HS-5 (cell line): ENCODE data around the gene CAB39.

Experiments
- DNase-seq: peaks from one replicate; pipeline ENCODE4 v3.0.0-alpha.2; 2012; ENCODE audit warnings: low read depth

The CAB39 gene

GRCh38 chr2:230821261-230821990, 108.8 kb downstream of the CAB39 start:
- no peak for DNase-seq

- DNase-seq = no peak
These were observed 109.4 kb downstream of the CAB39 start for GRCh38 chr2:230821991-230822520.

DNA sequence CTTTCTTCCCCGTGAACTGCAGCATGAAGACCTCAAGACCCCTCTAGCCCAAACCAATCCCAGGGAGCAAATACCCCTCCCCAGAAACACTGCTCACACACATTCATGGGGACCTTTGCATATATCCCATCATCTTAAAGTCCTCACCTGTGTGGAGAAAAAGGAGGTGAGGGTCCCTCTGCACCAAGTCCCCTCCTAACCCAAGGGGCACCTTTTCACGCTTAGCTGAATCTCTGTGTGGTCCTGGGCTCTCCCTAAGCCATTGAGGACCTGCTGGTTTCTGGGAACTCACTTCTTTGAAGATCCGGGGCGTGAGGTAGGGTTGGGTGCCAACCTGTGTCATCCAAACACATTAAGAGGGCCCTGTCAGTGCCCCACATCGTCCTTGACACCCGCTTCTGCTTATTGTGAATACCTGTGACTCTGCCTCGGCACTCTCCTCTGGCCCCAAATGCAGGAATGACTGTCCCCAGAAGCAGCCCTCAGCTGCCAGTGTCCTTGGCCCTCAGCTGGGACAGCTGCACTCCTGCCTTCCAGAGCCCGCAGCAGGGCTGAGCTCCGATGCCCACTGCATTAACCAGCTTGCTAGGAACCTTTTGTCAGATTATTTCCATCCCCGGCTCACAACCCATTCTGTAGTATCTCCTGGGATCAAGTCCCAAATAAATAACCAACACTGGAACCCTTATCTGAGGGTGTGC, 110.8 kb downstream of the CAB39 start:
- DNase-seq = no peak

DNA sequence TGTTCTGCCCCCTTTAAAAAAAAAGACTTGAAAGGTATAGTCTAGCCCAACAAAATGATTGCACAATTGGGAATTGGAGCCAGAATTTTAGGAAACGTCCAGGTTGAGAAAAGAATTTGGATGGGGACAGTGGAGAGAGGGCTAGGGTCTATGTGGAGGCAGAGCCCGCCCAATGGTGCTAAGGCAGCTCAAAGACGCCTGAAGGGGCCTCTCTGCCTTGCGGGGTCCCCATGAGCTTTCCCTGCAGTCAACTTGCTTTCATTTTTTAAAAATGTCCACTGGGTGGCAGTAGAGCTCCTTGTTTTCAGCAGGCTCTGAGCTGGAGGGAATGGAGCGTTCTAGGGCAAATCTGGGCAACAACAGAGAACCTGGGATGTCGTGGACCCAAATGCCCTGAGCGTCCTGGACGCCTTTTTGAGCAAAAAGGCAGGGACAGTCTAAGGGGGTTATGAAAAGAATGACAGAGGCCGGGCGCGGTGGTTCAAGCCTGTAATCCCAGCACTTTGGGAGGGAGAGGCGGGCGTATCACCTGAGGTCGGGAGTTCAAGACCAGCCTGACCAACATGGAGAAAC, 111.8 kb downstream of the CAB39 start:
- DNase-seq = peak; percentile 71

DNA sequence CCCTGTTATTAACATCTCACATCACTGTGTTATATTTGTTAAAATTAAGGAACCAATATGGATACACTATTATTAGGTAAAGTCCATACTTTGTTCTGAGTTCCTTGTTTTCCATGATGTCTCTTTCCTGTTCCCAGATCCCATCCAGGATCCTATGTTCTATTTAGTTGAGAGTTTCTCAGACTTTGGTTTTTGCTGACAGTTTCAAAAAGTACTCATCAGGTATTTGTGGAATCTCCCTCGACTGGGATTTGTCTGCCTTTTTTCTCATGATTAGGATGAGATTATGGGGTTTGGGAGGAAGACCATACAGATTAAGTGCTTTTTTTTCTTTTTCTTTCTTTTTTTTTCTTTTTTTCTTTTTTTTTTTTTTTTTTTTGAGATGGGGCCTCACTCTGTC, 112.7 kb downstream of the CAB39 start:
- DNase-seq = no peak

GRCh38 chr2:230827774-230828271, 115.2 kb downstream of the CAB39 start:
- DNase-seq = no peak

GRCh38 chr2:230828272-230828961, 115.8 kb downstream of the CAB39 start:
- no peak for DNase-seq

GRCh38 chr2:230829293-230829692, 116.7 kb downstream of the CAB39 start:
- DNase-seq = no peak

- no peak for DNase-seq
These were observed 117.3 kb downstream of the CAB39 start for GRCh38 chr2:230829959-230830358.

- DNase-seq = no peak
These were observed 117.8 kb downstream of the CAB39 start for GRCh38 chr2:230830428-230830827.

GRCh38 chr2:230840301-230840700, 127.7 kb downstream of the CAB39 start:
- DNase-seq = no peak

DNA sequence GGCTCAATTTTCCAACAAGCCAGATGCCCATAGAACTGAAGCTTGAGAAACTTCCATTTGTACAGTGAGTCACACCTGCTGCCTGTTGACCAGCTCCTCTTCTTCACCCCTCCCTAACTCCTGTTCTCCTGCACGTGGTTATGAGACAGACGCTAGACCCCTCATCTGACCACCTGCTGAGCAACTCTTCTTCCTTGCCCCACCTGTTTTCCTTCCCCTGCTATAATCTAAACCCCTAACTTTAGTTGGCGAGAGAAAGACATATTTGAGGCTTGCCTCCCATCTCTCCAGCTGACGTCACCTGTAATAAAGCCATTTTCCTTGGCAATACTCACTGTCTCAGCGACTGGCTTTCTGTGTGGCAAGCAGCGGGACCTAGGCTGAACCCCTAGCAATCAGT, 129.8 kb downstream of the CAB39 start:
- no peak for DNase-seq

DNA sequence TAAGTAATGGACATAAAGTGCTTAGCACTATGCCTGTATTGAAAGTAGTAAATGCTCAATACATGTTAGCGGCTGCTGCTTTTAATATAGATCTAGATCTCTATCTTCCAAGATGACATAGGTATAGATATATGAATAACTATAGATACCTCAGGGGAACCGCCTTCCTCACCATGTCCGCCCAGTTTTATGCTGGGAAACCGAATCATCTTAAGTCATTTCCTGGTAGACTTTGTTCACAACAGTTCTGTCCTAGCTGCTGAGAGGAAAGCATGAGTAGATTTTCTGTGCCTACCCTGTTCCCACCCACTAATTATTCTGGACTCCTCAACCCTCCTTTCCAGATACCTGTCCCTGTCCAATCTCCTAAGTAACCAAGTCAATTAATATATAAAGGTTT, 130.5 kb downstream of the CAB39 start:
- no peak for DNase-seq

DNA sequence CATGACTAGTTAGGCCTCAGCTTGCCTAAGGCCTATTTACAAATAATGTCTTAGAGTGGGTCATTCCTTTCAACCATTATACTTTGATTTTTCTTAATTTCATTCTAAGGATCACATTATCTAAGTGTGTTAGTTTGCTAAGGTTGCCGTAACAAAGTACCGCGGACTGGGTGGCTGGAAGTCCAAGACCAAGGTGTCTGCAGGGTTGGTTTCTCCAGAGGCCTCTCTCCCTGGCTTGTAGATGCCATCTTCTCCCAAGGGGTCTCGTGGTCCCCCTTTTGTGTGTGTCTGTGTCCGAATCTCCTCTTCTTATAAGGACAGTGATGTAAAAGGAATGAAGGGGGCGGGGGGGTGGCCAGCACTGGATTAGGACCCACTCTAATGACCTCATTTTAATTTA, 133.7 kb downstream of the CAB39 start:
- no peak for DNase-seq

GRCh38 chr2:230847883-230848388, 135.3 kb downstream of the CAB39 start:
- DNase-seq = peak; percentile 28

DNA sequence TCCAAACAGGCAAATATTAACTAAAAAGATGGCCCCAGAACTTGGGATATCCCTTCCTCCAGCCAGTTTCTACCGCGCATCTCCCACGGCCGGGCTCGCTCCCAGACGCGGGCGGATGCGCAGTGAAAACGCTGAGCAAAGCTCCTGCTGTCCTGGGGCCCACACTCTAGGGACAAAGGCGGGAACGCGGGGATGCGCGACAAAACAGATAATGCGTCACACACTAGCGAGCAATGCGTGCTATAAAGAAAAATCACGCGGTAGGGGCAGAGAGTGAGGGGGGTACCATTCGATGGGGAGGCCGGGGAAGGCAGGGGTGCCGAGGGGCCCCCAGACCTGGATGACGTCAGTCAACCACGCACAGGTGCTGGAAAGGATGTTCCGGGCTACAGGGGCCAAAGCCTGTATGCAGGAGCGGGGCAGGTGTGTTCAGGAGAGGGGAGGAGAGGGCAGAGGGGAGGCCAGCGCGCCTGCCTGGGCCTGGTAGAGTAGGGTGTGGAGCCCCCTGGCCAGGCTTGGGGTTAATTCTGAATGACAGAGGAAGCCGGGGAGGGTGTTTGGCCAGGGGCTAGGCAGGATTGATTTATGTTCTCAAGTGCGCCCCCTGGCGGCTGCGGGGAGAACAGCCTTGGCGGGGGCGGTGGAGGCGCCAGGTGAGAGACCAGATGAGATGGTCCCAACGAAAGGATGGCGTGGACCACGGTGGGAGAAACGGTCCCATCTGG, 137.2 kb downstream of the CAB39 start:
- no peak for DNase-seq

DNA sequence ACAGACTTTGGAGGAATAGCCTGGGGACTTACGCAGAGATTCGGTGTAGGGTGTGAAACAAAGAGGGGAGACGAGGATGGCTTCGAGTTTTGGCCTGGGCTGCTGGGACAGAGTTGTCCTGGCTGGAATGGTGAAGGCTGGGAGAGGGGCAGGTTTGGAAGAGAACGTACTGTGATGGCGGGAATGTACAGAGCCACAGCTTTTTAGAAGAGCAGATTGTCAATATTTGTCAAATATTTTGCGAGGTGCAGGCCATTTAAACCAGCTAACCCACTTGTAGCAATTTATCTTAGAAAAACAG, 137.7 kb downstream of the CAB39 start:
- DNase-seq = no peak

GRCh38 chr2:230852113-230852512, 139.5 kb downstream of the CAB39 start:
- no peak for DNase-seq

DNA sequence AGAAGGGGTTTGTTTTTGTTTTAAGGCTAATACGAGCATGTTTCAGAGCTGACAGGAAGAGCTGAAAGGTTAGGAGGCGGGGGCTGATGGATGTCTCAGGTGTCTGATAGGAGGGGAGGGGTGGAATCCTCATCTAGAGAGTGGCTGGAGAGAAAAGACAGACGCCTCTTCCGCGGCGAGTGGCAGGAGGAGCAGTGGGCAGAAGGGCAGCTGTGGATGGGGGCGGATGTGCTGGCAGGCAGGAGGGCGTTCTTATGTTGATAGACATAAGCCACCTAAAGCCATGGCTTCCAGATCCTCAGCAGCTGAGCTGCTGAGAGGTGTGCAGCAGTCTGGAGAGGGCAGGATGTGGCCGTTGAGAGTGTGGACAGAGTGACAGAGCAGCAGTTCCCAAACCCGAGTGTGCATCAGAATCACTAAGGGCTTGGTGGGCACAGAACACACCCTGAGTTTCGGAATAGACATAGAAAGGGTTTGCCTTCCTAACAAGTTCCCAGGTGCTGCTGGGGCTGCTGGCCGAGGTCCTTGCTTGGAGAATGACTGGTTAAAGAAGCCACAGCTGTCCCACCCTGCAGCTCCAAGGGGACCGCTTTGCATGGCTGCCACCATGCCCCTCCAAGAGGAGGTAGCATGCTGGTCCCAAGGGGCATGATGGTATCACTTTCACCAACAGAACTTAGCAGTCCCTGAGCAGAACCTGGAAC, 149.1 kb downstream of the CAB39 start:
- DNase-seq = no peak

GRCh38 chr2:230862292-230862691, 149.7 kb downstream of the CAB39 start:
- no peak for DNase-seq

DNA sequence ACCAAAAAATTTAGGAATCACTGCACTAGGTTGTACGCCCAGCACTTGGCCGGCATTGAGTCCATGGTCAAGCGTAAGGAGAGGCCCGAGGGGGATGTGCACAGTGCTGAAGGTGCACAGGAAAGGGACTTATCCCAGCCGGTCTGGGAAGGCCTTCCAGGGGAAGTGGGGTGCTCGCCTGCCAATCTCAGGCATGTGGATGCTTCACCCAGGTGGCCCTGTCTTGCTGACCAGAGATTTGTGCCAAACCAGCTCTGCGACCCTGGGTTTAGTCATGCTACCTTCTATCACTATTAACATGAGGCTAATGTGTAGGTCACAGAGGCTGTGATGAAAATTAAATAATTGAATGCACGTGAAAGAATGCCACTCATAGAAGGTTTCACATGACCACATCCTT, 150.4 kb downstream of the CAB39 start:
- no peak for DNase-seq
